ENCODE measurements around the gene BICDL2. TPM values are rescaled to one million over a fixed set of nuclear protein-coding genes. Genes with fewer than 3 reads are reported as not detected.
A peak's percentile ranks its signal among the peaks of the same experiment; 100 is the strongest.

The BICDL2 gene
- total and polyA plus RNA-seq, 8 donors, result 18.4 to 693 (median 47.2) TPM

GRCh38 chr16:3045758-3046640 is 9.3 kb upstream of the BICDL2 start, which contains the start of gene MMP25:
MMP25 (plus strand) TSS chr16:3046561; CDS start chr16:3046918, 357 bp downstream.
- Histone ChIP-seq H3K4me1 (peaks cover 23 to 27% (median 25%) of the 10 kb centered on the region in 4 donors), H3K27ac (peak within 1 kb of the TSS in 4 of 5 donors; percentile 10 to 73 (median 44)), H3K36me3 (no peaks in the 10 kb centered on the region), H3K27me3 (peaks cover 19 to 98% (median 74%) of the 10 kb centered on the region in 3 donors), H3K9me3 (no peaks in the 10 kb centered on the region), H3K4me3 (peak within 1 kb of the TSS; percentile 46 to 69 (median 52))
- intact Hi-C loops (cut with DNase I; ENCODE audit: low total_unique reads), result no loop called here
- peak in 1 of 2 donors; percentile 58 for DNase-seq
- TF ChIP-seq POLR2A (IDR thresholded peaks at IDR 0.05), result no peak
- no peak for TF ChIP-seq POLR2AphosphoS5 (IDR thresholded peaks at IDR 0.05)
- TF ChIP-seq EP300 (IDR thresholded peaks at IDR 0.05), result no peak
- no peak for TF ChIP-seq CTCF (IDR thresholded peaks at IDR 0.05)
- WGBS, 5 donors, result 0 to 1% (median 1%) methylated on average over 29 to 84 of the region's 86 CpGs

GRCh38 chr16:3044708-3045107 is 8.0 kb upstream of the BICDL2 start:
- no peak for DNase-seq
- H3K27ac ChIP-seq, result no peak overlapping the region
- TF ChIP-seq POLR2A (IDR thresholded peaks at IDR 0.05) (no peak), POLR2AphosphoS5 (IDR thresholded peaks at IDR 0.05) (no peak), CTCF (IDR thresholded peaks at IDR 0.05) (no peak), EP300 (IDR thresholded peaks at IDR 0.05) (no peak)
- no peaks in the 10 kb centered on the region for H3K9me3 ChIP-seq
- no peaks in the 10 kb centered on the region for H3K36me3 ChIP-seq
- H3K4me3 ChIP-seq, result peak overlapping the region in 2 of 4 donors; percentile 57 to 69
- 86 to 93% (median 89%) methylated on average over 6 of the region's 6 CpGs for WGBS, 5 donors
- H3K27me3 ChIP-seq, result peaks cover 19 to 98% (median 78%) of the 10 kb centered on the region in 3 donors
- peaks cover 23 to 27% (median 25%) of the 10 kb centered on the region in 4 donors for H3K4me1 ChIP-seq
- intact Hi-C loops (cut with DNase I; ENCODE audit: low total_unique reads), result no loop called here

- H3K4me1 ChIP-seq, result peaks cover 23 to 38% (median 30%) of the 10 kb centered on the region in 4 donors
- intact Hi-C loops (cut with DNase I; ENCODE audit: low total_unique reads), result no loop called here
- DNase-seq, result no peak
- TF ChIP-seq CTCF (IDR thresholded peaks at IDR 0.05), result no peak
- TF ChIP-seq POLR2AphosphoS5 (IDR thresholded peaks at IDR 0.05), result no peak
- no peak for TF ChIP-seq POLR2A (IDR thresholded peaks at IDR 0.05)
- TF ChIP-seq EP300 (IDR thresholded peaks at IDR 0.05), result no peak
- H3K9me3 ChIP-seq, result no peaks in the 10 kb centered on the region
- no peak overlapping the region for H3K4me3 ChIP-seq
- whole genome bisulfite sequencing, 5 donors, result 89 to 97% (median 95%) methylated on average over 3 of the region's 3 CpGs
- peaks cover 18 to 98% (median 77%) of the 10 kb centered on the region in 3 donors for H3K27me3 ChIP-seq
- no peaks in the 10 kb centered on the region for H3K36me3 ChIP-seq
- no peak overlapping the region for H3K27ac ChIP-seq
Observed at GRCh38 chr16:3042376-3042775, 5.6 kb upstream of the BICDL2 start.

- peaks cover 7 to 98% (median 66%) of the 10 kb centered on the region in 3 donors for H3K27me3 ChIP-seq
- H3K4me1 ChIP-seq, result peaks cover 4 to 33% (median 28%) of the 10 kb centered on the region in 4 donors
- intact Hi-C loops (cut with DNase I; ENCODE audit: low total_unique reads), result no loop called here
- no peak overlapping the region for H3K4me3 ChIP-seq
- H3K36me3 ChIP-seq, result no peaks in the 10 kb centered on the region
- no peak for DNase-seq
- H3K9me3 ChIP-seq, result no peaks in the 10 kb centered on the region
- TF ChIP-seq POLR2AphosphoS5 (IDR thresholded peaks at IDR 0.05) (no peak), EP300 (IDR thresholded peaks at IDR 0.05) (no peak), CTCF (IDR thresholded peaks at IDR 0.05) (no peak), POLR2A (IDR thresholded peaks at IDR 0.05) (no peak)
- no peak overlapping the region for H3K27ac ChIP-seq
- WGBS, 5 donors, result 81 to 89% (median 87%) methylated on average over 5 of the region's 5 CpGs
Observed at GRCh38 chr16:3038896-3039295, 2.2 kb upstream of the BICDL2 start.
